ENCODE results near the gene NT5E.

- TF ChIP-seq NFRKB (IDR thresholded peaks at IDR 0.05) (no peak), BHLHE40 (IDR thresholded peaks at IDR 0.05; ENCODE audit: borderline replicate concordance) (no peak), FOXM1 (IDR thresholded peaks at IDR 0.05; ENCODE audit: borderline replicate concordance) (no peak), ARNT (IDR thresholded peaks at IDR 0.05) (no peak), SUZ12 (IDR thresholded peaks at IDR 0.05) (no peak), SP1 (IDR thresholded peaks at IDR 0.05) (no peak), ELF4 (IDR thresholded peaks at IDR 0.05) (no peak)
Measured at GRCh38 chr6:85405853-85406198, 44.1 kb upstream of the NT5E start.
